NB4 (cell line): ENCODE measurements around the gene HSCB.

Experiments used
- CTCF ChIP-seq: IDR thresholded peaks from one replicate; pipeline ENCODE4 v1.5.1; 2012; ENCODE audit warnings: low read depth, low read length
- MYC ChIP-seq: IDR thresholded peaks from 2 replicates; pipeline ENCODE4 v1.6.1; 2011; ENCODE audit warnings: low read depth, low read length

GRCh38 chr22:28791124-28791523 lies 49.3 kb downstream of the HSCB start:
- TF ChIP-seq MYC, result no peak
- TF ChIP-seq CTCF, result no peak
